ENCODE results near the gene SGSM1. TPM values are rescaled to one million over a fixed set of nuclear protein-coding genes. Genes with fewer than 3 reads are reported as not detected.

The SGSM1 gene
- total and polyA plus RNA-seq, 2 of the 4 experiments (the other 2 are of a cell fraction): not detected

DNA sequence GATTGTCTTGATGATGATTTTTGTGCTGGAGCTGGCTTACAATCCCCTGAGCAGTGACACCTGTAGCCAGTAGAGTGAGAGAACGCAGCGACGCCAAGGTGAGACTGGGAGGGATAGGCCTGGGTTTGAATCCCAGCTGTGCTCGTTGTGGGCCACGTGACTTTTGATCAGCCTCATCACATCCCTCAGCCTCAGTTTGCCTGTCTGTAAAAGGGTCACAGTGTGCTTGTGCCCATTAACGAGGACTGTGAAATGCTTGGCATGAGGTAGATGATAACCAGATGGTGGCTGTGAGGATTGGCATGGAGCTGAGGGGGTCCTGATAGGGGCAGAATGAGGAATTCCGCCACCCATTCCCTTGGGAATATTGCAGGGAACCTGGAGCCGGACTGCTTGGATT, 156.1 kb downstream of the SGSM1 start:
- Histone ChIP-seq H3K9ac (ENCODE audit: low read depth, low read length) (no peak overlapping the region), H3K36me3 (ENCODE audit: control insufficient read depth, insufficient read depth, low read length) (no peaks in the 10 kb centered on the region), H3K23ac (ENCODE audit: low read depth, low read length) (no peak overlapping the region), H3K27ac (ENCODE audit: insufficient read depth, low read length) (no peak overlapping the region), H3K9me1 (ENCODE audit: insufficient read depth, low read length) (no peaks in the 10 kb centered on the region), H4K5ac (ENCODE audit: low read depth, low read length) (no peak overlapping the region), H2BK120ac (ENCODE audit: low read depth, low read length) (no peak overlapping the region), H4K20me1 (ENCODE audit: insufficient read depth, low read length) (no peaks in the 10 kb centered on the region), H3K4ac (ENCODE audit: low read depth, low read length) (no peak overlapping the region), H3K4me1 (ENCODE audit: control insufficient read depth, insufficient read depth, low read length) (no peaks in the 10 kb centered on the region), H4K91ac (ENCODE audit: insufficient read depth, low read depth, low read length) (no peak overlapping the region), H3K56ac (ENCODE audit: extremely low read depth, insufficient read depth, low read length) (no peak overlapping the region), H3K4me3 (ENCODE audit: insufficient read depth, low read depth, low read length) (no peak overlapping the region), H3K9me3 (ENCODE audit: control insufficient read depth, insufficient read depth, low read length) (no peaks in the 10 kb centered on the region), H3K4me2 (ENCODE audit: low read depth, low read length) (no peak overlapping the region), H4K8ac (ENCODE audit: low read depth in 2 of 2, low read length in 2 of 2) (no peak overlapping the region), H2BK5ac (ENCODE audit: low read depth, low read length, poor library complexity, severe bottlenecking) (no peak overlapping the region), H2BK15ac (ENCODE audit: low read depth, low read length) (no peak overlapping the region), H3K27me3 (ENCODE audit: control insufficient read depth, insufficient read depth, low read length) (no peaks in the 10 kb centered on the region), H2BK20ac (ENCODE audit: low read depth, low read length) (no peak overlapping the region), H2AK5ac (ENCODE audit: low read depth, low read length) (no peak overlapping the region), H2AFZ (replicated peaks; ENCODE audit: low read length, poor library complexity) (no peak overlapping the region), H3K18ac (ENCODE audit: low read depth, low read length) (no peak overlapping the region), H3K79me1 (ENCODE audit: low read depth in 1 of 2, low read length in 2 of 2) (no peaks in the 10 kb centered on the region), H3K14ac (replicated peaks; ENCODE audit: low read depth, low read length) (no peak overlapping the region), H2AK9ac (replicated peaks; ENCODE audit: low read depth, low read length, poor library complexity) (no peak overlapping the region)
- in situ Hi-C loops (cut with MboI; ENCODE audit: low sequenced_read_pairs): no loop called here
- POLR2A ChIA-PET (ENCODE audit: unreplicated experiment): no interaction called here
- no peak for TF ChIP-seq RCOR1 (IDR thresholded peaks at IDR 0.05; ENCODE audit: insufficient replicate concordance, low read length)
- TF ChIP-seq, protein P1, sequence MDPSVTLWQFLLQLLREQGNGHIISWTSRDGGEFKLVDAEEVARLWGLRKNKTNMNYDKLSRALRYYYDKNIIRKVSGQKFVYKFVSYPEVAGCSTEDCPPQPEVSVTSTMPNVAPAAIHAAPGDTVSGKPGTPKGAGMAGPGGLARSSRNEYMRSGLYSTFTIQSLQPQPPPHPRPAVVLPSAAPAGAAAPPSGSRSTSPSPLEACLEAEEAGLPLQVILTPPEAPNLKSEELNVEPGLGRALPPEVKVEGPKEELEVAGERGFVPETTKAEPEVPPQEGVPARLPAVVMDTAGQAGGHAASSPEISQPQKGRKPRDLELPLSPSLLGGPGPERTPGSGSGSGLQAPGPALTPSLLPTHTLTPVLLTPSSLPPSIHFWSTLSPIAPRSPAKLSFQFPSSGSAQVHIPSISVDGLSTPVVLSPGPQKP (IDR thresholded peaks at IDR 0.05; ENCODE audit: borderline replicate concordance, low read depth, low read length): no peak
- no peak for TF ChIP-seq RAD21 (IDR thresholded peaks at IDR 0.05; ENCODE audit: low read length)
- TF ChIP-seq CEBPB (IDR thresholded peaks at IDR 0.05; ENCODE audit: low read depth, low read length): no peak
- TF ChIP-seq CHD1 (IDR thresholded peaks at IDR 0.05; ENCODE audit: low read depth, low read length): no peak
- no peak for TF ChIP-seq MAFK (IDR thresholded peaks at IDR 0.05; ENCODE audit: low read depth, low read length)
- TF ChIP-seq RFX5 (IDR thresholded peaks at IDR 0.05; ENCODE audit: low read depth, low read length): no peak
- TF ChIP-seq SMC3 (IDR thresholded peaks at IDR 0.05; ENCODE audit: low read depth, low read length): no peak
- no peak for TF ChIP-seq MXI1 (IDR thresholded peaks at IDR 0.05; ENCODE audit: borderline replicate concordance, low read depth, low read length)
- TF ChIP-seq, protein P2, sequence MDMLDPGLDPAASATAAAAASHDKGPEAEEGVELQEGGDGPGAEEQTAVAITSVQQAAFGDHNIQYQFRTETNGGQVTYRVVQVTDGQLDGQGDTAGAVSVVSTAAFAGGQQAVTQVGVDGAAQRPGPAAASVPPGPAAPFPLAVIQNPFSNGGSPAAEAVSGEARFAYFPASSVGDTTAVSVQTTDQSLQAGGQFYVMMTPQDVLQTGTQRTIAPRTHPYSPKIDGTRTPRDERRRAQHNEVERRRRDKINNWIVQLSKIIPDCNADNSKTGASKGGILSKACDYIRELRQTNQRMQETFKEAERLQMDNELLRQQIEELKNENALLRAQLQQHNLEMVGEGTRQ (IDR thresholded peaks at IDR 0.05; ENCODE audit: low read depth, low read length): no peak
- intact Hi-C loops (cut with micrococcal nuclease): no loop called here
- DNase-seq (no peak), ATAC-seq (ENCODE audit: low read depth) (no peak)
- no CpG with 5 or more reads among the region's 8 CpGs for WGBS, 2 experiments (ENCODE audit: extremely low coverage in 2 of 2, insufficient read length in 1 of 2)
- dilution Hi-C loops (cut with HindIII; ENCODE audit: low sequenced_read_pairs, unreplicated experiment): no loop called here
- CTCF ChIA-PET: no interaction called here
- BruUV-seq (replicated peaks): no TSS peak

Measured in IMR-90 (cell line).